GM21528 (cell line): ENCODE data around the gene HS6ST3.
"Not testable (repeated sequence)": the region's sequence is repeated elsewhere in the genome, so short reads cannot be mapped to it uniquely, and the experiment has no call there.

Experiments
- ATAC-seq: cut with Tn5 transposase; IDR thresholded peaks from one replicate; pipeline ENCODE4 v1.9.1; 2021; ENCODE audit warnings: mild to moderate bottlenecking, moderate library complexity; ENCODE audit not compliant: unreplicated experiment, low FRiP score

HS6ST3 gene

GRCh38 chr13:96089749-96090239 is at the start of gene HS6ST3:
TSS of gene HS6ST3 (plus strand) at chr13:96090107.
- ATAC-seq, result no peak

GRCh38 chr13:96041326-96042110 is 48.4 kb upstream of the HS6ST3 start:
- ATAC-seq, result no peak

GRCh38 chr13:96044238-96044637 is 45.7 kb upstream of the HS6ST3 start:
- no peak for ATAC-seq

- ATAC-seq, result not testable (repeated sequence)
Observed at GRCh38 chr13:96046449-96047126, 43.3 kb upstream of the HS6ST3 start.

GRCh38 chr13:96050955-96051354 is 39.0 kb upstream of the HS6ST3 start:
- not testable (repeated sequence) for ATAC-seq

- not testable (repeated sequence) for ATAC-seq
Observed at GRCh38 chr13:96051491-96051890, 38.4 kb upstream of the HS6ST3 start.

- ATAC-seq, result not testable (repeated sequence)
Observed at GRCh38 chr13:96051946-96052345, 38.0 kb upstream of the HS6ST3 start.

GRCh38 chr13:96052656-96053002 is 37.3 kb upstream of the HS6ST3 start:
- ATAC-seq, result peak; percentile 72

- ATAC-seq, result peak; percentile 96
Observed at GRCh38 chr13:96053003-96053703, 36.8 kb upstream of the HS6ST3 start, which contains the start of gene UGGT2. TSS of gene UGGT2 (minus strand) at chr13:96053401. CDS start at chr13:96053312, 89 bp downstream.

GRCh38 chr13:96065849-96066248 is 24.1 kb upstream of the HS6ST3 start:
- no peak for ATAC-seq

GRCh38 chr13:96068729-96069128 is 21.2 kb upstream of the HS6ST3 start:
- ATAC-seq, result no peak

- ATAC-seq, result no peak
Observed at GRCh38 chr13:96071504-96071903, 18.4 kb upstream of the HS6ST3 start.

GRCh38 chr13:96072392-96072791 is 17.5 kb upstream of the HS6ST3 start:
- no peak for ATAC-seq

GRCh38 chr13:96075953-96076543 is 13.9 kb upstream of the HS6ST3 start:
- ATAC-seq, result no peak

GRCh38 chr13:96080676-96081075 is 9.2 kb upstream of the HS6ST3 start:
- no peak for ATAC-seq

- ATAC-seq, result no peak
Observed at GRCh38 chr13:96081888-96082287, 8.0 kb upstream of the HS6ST3 start.

- ATAC-seq, result no peak
Observed at GRCh38 chr13:96082640-96083039, 7.3 kb upstream of the HS6ST3 start.

GRCh38 chr13:96086736-96087135 is 3.2 kb upstream of the HS6ST3 start:
- ATAC-seq, result no peak

- no peak for ATAC-seq
Observed at GRCh38 chr13:96089139-96089538, 768 bp upstream of the HS6ST3 start.

GRCh38 chr13:96090240-96091101 is 564 bp downstream of the HS6ST3 start:
- ATAC-seq, result no peak
